ENCODE data around the gene NBEAL1.

DNA sequence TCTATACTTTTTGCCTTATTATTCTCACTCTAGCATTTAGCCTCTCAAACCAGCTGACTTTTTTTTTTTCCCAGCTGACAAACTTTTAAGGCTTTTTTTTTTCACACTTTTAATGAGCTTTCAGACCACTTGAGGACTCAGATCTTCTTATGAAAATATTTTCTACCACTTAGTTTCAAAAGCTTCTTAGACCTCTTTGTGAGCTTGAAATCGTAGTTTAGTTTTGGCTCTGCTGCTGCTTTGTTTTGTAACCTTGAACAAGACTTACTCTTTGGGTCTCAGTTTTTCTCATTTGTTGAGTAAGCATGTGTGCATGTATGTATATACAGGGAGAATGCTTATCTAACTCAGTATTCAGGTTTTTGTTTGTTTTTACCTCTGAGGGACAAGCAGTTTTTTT lies 3.5 kb downstream of the NBEAL1 start:
- TF ChIP-seq EP300 (IDR thresholded peaks at IDR 0.05), result no peak
- TF ChIP-seq POLR2A (IDR thresholded peaks at IDR 0.05), result no peak
